Stimulated activated CD8-positive, alpha-beta memory T cell treated with anti-CD3 and anti-CD28 coated beads, Interleukin-4, amount 100 ng/mL, for 4 hours (primary cell): ENCODE data around the gene ADK.
"Not testable (repeated sequence)": the region's sequence is repeated elsewhere in the genome, so short reads cannot be mapped to it uniquely, and the experiment has no call there.

Experiments
- DNase-seq, 2 donors: peaks; one replicate each; pipeline ENCODE4 v3.0.0-alpha.2; 2020; ENCODE audit warnings: low read depth in 2 of 2, low spot score in 1 of 2

ADK gene

GRCh38 chr10:74539317-74539716, 388.3 kb downstream of the ADK start:
- DNase-seq: no peak

GRCh38 chr10:74541375-74541774, 390.4 kb downstream of the ADK start:
- DNase-seq: no peak

GRCh38 chr10:74542077-74542476, 391.1 kb downstream of the ADK start:
- no peak for DNase-seq

GRCh38 chr10:74543276-74543675, 392.3 kb downstream of the ADK start:
- DNase-seq: no peak

GRCh38 chr10:74544106-74544505, 393.1 kb downstream of the ADK start:
- no peak for DNase-seq

- DNase-seq: no peak
Observed at GRCh38 chr10:74548676-74549075, 397.7 kb downstream of the ADK start.

GRCh38 chr10:74556072-74556705, 405.2 kb downstream of the ADK start:
- no peak for DNase-seq

- no peak for DNase-seq
Observed at GRCh38 chr10:74557098-74557497, 406.1 kb downstream of the ADK start.

GRCh38 chr10:74558403-74558802, 407.4 kb downstream of the ADK start:
- DNase-seq: no peak

- DNase-seq: no peak
Observed at GRCh38 chr10:74558897-74559296, 407.9 kb downstream of the ADK start.

GRCh38 chr10:74568896-74569295, 417.9 kb downstream of the ADK start:
- DNase-seq: not testable (repeated sequence)

- not testable (repeated sequence) for DNase-seq
Observed at GRCh38 chr10:74573497-74573896, 422.5 kb downstream of the ADK start.

GRCh38 chr10:74575191-74575720, 424.2 kb downstream of the ADK start:
- DNase-seq: no peak

GRCh38 chr10:74575912-74576311, 424.9 kb downstream of the ADK start:
- no peak for DNase-seq

- no peak for DNase-seq
Observed at GRCh38 chr10:74576586-74576985, 425.6 kb downstream of the ADK start.

GRCh38 chr10:74580438-74580837, 429.4 kb downstream of the ADK start:
- DNase-seq: not testable (repeated sequence)

GRCh38 chr10:74582566-74582965, 431.5 kb downstream of the ADK start:
- DNase-seq: no peak

- no peak for DNase-seq
Observed at GRCh38 chr10:74585231-74586087, 434.4 kb downstream of the ADK start.

- peak in 1 of 2 donors; percentile 14 for DNase-seq
Observed at GRCh38 chr10:74586088-74586585, 435.1 kb downstream of the ADK start.

GRCh38 chr10:74587109-74587854, 436.3 kb downstream of the ADK start:
- no peak for DNase-seq

- peak; percentile 57 to 65 for DNase-seq
Observed at GRCh38 chr10:74589226-74589673, 438.2 kb downstream of the ADK start.
